GF-D8 (cell line): ENCODE results near the gene TMED8.
"Not testable (repeated sequence)": the region's sequence is repeated elsewhere in the genome, so short reads cannot be mapped to it uniquely, and the experiment has no call there.

Experiments
- DNase-seq: peaks from one replicate; lab custom pipeline; 2025; lab: John Stamatoyannopoulos, UW

The TMED8 gene

DNA sequence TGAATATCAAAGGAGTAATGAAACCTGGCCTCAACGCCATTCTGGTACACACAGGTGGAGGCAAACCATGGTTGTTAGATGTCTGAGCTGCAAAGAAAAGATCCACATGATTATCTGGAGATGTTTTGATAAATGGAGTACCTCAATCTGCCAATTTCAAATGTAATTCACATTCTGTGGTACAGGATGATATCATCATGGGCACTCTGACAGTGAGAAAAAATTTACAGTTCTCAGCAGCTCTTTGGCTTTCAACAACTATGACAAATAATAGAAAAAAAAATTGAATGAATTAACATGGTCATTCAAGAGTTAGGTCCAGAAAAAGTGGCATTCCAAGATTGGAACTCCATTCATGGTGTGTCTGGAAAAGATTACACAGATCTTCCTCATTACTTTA lies 17.3 kb downstream of the TMED8 start:
- DNase-seq, result no peak

DNA sequence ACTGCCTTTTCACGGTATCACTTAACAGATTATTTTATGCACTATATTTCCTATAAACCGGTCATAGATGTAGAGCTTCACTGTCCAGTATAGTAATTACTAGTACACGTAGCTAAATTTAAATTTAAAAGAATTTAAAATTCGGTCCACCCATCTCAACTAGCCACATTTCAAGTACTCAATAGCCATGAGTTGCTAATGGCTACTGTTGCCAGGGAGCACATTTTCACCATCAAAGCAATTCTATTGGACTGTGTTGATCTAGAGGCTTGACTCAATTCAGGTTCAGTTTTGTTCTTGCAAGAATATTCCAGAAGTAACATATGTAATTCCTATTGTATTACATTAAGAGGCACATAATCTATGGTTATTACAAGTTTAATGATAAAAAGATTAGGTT lies 20.0 kb downstream of the TMED8 start:
- DNase-seq, result no peak

DNA sequence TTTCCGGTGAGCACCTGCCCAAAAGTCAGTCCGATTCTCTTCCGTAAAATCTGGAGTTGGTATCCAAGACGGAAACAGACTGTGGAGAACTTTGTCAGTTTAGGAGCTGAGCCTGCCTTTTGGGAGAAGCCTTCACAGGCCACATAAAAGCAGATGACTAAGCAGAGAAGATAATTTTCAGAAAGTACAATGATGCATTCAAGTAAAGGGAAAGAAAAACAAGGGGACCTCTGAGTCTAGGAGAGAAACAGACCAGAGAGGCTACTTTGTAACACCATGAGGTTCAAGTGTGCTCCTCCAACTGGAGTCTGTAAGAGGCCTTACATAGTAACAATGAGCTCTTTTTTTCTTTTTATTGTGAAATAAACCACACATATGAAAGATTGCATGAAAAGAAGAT lies 21.1 kb downstream of the TMED8 start:
- DNase-seq, result no peak

DNA sequence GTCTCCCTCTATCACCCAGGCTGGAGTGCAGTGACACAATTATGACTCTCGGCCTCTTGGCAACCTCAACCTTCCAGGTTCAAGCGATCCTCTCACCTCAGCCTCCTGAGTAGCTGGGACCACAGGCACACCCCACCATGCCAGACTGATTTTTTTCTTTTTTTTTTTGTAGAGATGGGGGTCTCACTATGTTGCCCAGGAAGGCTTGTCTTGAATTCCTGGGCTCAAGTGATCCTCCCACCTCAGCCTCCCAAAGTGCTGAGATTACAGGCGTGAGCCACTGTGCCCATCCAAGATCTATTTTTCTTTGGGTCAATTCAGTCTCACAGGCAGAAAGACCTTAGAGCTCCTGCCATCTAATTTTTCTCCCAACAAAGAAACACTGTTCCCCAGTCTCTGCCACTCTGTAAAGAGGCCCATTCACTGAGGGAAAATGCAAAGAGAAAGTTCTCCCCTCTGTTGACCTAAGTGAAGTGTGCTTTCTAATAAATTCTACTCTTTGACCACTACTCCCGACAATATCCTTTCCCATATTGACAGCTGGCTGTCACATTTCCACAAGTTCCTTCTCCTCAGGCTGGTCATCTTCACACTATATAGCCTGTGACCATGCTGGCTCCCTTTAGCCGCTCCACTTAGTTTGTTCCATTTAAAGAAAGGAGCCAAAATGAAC lies 23.3 kb downstream of the TMED8 start:
- no peak for DNase-seq

DNA sequence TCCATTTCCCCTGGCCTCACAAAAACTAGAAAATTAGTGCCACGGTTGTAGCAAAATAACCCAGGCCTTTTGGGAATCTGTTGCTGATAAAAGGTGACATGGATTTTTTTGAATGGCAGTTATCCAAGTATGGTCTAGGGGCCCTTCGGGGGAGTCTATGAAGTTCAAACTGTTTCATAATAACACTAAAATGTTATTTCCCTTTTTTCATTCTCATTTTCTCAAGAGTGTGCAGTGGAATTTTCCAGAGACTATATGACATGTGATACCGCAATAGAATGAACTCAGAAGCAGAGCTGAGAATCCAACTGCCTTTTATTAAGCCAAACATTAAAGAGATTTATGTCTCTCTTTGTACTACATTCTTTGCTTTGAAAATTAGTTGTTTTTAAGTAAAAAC lies 29.1 kb downstream of the TMED8 start:
- peak; percentile 74 for DNase-seq

DNA sequence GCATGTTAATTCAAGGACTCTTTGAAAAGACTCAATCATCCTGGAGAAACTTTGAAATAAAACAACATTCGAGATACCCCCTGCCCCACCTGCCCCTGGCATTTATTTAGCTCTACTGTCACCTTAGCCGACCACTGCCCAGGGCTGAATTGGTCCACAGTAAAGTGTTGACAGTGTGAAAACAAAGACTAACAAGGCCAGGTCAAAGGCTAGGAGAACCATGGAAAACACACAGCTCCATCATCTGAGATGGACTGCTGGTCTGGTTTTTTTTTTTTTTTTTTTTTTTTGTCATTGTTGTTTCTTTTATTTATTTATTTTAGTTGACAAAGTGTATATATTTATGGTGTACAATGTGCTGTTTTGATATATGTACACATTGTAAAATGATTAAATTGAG lies 30.4 kb downstream of the TMED8 start:
- no peak for DNase-seq

DNA sequence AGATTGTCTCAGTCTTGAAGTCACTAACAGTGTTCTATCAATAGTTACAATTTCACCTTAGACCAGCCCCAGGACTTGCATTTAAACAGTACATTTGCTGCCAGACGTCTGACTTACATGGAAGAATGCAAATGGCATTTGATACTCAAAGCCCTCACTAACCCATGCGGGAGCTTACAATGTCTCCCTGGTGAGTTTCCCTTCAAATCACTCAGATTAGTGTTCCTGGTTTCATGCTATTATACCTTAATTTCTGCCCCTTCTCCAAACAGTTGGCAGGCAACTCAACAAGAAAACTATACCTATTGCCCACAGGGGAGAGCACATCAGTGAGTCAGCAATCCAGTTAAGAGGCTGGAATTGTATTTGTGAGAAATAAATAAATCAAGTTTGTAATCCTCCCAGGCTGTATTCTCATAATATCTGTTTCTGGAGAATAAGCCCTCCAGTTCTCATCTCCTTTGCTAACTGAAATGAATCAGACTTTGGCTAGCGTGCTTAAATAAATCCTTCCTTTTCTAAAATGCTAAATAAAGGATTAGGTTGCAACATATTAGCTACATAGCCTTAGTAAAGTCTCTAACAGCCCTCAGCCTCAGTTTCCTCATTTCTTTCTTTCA lies 32.4 kb downstream of the TMED8 start:
- no peak for DNase-seq

DNA sequence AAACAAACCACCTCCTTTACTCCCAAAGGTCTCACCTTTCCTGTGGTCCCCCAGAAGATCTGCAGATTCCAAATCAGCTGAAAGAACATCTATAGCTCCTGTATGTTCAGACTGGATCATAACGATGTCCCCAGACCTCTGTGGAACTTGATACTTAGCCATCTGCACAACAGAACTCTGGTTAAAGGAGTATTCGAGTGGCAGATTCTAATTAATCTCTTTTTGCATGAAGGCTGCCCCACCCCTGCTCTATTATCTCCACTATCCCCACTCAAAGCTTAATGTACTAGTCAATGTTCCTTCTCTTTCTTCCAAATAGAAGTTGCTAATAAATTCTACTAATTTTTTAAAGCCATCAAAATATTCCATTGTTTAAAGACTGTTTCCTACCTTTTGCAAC lies 33.2 kb downstream of the TMED8 start:
- DNase-seq, result no peak

DNA sequence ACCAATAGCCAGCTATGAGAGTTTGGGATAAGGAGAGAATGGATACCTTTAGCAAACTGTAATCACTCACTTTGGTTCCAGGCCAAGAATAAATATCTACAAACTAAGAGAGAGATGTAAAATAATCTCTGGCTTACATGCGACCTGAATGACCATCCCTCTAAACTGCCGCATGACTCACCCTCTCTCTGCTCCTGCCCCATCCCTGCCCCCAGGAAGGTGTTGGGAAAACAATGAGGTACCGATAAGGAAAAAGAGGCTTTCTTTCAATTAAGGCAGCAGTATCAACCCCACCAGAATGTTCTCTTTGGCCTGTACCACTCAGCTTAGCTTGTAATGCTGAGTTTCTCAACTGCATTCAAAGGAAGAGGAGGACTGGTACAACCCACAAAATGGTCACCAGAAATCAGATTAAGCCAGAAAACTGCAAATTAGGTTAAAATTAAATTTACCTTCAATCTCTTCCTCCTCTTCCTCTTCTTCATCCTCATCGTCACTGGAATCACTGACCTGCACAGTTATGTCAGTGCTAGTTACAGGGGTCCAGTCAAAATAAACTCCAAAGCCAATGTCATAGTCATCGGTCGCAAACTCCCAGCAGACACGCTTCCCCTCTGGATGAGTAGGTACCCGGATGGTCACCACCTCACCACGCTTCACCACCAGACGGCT lies 34.0 kb downstream of the TMED8 start:
- DNase-seq, result no peak

DNA sequence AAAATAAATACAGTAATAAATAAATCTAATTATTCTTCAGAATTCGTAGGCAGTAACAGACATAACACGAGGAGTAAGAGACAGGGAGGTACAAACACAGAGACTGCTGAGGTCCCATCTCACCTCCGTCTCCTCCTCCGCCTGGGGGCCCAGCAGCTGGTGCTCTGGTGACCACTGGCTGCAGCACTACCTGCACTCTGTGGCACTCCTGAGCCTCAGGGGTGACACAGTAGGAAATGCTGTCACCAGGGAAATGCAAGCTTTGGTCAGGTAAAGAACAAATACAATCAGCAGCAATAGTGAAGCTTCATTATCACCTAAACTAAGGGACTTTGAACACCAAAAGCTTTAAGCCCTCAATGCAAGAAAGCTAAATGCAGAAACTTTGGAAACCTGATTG lies 36.5 kb downstream of the TMED8 start:
- DNase-seq, result no peak

DNA sequence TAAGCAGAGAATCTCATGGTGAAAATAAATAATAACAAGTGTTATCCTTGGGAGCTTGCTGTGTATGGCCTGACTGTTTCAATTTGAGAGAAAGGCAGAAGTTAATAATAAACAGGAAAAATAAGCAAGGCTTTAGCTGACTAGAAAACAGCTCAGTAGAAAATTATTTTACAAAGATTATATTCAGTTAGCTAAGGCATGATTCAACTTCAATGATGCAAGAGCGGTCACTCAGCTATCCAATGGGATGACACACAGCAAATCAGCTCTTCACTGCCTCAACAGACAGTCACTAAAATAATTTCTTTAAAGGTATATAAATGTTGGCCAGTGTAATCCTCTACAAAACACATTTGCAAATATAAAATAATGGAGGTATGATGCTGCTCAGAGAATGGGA lies 37.5 kb downstream of the TMED8 start:
- no peak for DNase-seq

DNA sequence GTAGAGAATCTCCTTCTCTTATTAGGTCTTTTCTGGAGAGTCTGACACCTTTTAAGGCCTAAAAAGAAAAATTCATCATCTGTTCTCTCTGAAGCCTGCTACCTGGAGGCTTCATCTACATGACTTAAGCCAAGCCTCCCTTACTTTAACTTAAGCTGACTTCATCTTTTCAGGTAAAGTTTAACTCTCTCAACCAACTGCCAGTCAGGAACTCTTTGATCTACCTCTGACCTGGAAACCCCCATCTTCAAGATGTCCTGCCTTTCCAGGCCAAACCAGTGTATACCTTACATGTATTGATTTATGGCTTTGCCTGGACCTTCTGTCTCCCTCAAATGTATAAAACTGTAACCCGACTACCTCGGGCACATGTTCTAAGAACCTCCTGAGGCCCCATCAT lies 38.6 kb downstream of the TMED8 start:
- DNase-seq, result no peak

DNA sequence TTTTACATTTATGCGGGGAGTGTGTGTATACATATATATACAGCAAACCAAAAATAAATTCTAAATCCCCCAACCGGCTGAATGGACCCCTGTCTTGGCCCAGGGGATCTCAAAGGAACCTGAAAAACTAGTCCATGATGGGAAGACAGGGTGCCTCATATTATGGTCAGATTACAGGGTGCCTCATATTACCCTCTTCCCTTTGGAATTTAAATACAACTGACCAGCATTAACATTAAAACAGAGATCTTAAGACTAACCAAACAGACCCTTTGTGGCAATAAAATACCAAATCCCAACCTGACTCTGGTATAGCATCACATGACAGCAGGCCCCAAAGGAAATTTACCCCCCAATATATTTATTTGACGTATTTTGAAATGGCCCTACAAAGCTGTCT lies 39.0 kb downstream of the TMED8 start:
- DNase-seq, result no peak

DNA sequence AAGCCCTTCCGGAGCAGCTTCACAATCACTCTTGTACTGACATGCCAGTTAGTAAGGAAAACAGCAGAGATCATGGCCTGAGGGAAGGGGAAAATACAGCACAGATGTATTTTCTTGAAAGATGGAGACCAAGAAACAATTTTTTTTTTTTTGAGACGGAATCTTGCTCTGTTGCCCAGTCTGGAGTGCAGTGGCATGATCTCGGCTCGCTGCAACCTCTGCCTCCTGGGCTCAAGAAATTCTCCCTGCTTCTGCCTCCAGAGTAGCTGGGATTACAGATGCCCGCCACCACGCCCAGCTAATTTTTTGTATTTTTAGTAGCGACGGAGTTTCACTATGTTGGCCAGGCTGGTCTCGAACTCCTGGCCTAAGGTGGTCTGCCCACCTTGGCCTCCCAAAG lies 39.6 kb downstream of the TMED8 start:
- not testable (repeated sequence) for DNase-seq

DNA sequence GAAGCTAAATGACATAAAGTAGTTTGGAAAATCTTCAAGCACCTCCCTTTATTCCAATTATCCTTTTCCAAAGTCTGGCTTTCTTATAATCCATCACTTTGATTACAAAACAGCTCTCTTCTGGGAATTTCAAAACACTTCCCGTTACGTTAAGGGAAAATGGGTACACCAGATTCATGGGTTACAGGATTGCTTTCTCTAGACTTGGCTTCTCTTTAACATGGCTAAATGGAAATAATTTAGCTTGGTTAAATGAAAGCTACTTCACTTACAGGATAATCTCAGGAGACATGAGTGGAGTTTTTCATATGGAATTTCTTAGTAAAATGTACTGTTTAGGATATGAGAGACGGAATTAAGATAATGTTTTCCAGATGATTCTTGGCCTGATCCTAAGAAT lies 41.3 kb downstream of the TMED8 start:
- DNase-seq, result no peak

DNA sequence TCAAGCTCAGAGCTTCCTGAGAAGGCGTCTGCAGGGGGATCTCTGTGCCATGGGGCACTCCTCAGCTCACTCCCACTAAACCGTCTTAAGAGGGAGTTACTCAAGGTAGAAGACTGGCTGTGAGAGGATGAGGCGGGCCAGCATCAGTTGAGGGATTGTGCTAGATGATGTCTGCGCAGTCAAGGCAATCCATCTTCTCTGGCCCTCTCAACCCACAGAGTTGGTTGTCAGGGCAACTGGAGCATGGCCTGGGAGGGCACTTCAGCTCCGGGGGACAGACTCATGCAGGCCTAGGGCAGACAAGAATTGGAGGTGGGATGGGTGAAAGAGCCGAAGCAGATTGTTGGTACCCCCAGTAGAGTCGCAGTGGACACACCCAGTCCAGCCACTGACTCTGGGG lies 47.0 kb downstream of the TMED8 start:
- no peak for DNase-seq

DNA sequence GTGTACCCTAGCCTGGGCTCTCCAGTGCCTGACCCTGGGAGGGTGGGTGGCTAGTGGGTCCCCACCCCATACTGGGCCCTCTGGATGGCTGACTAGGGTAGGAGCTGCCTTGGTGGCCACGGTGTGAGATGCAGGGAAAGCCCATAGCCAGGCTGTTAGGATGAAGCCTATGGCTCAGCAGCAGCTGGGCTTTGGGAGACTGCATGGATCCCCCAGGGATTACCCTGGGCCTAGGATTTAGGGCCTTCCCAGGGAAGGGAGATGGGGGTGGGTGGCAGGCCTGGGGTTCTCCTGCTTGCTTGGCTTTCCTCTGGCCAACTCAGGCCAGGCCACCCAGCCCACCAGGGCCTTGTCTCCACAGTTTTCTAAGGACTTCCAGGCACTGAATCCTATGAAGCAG lies 49.8 kb downstream of the TMED8 start:
- no peak for DNase-seq

DNA sequence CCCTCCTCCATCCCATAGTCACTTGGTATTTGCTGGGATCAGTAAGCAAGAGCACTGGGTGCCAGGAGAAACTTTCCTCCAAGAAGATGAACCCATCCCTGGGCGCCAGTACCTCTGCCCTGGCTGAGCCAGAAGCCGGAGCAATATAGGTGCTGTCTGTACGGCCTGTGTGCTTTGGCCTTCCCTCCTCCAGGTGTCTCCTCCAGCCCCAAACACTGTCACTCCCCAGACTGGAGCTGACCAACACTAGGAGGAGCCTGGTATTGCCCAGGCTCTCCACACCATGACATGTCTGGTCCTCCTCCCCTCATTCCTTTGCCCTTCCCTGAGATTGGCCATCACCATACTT lies 51.2 kb downstream of the TMED8 start:
- no peak for DNase-seq

DNA sequence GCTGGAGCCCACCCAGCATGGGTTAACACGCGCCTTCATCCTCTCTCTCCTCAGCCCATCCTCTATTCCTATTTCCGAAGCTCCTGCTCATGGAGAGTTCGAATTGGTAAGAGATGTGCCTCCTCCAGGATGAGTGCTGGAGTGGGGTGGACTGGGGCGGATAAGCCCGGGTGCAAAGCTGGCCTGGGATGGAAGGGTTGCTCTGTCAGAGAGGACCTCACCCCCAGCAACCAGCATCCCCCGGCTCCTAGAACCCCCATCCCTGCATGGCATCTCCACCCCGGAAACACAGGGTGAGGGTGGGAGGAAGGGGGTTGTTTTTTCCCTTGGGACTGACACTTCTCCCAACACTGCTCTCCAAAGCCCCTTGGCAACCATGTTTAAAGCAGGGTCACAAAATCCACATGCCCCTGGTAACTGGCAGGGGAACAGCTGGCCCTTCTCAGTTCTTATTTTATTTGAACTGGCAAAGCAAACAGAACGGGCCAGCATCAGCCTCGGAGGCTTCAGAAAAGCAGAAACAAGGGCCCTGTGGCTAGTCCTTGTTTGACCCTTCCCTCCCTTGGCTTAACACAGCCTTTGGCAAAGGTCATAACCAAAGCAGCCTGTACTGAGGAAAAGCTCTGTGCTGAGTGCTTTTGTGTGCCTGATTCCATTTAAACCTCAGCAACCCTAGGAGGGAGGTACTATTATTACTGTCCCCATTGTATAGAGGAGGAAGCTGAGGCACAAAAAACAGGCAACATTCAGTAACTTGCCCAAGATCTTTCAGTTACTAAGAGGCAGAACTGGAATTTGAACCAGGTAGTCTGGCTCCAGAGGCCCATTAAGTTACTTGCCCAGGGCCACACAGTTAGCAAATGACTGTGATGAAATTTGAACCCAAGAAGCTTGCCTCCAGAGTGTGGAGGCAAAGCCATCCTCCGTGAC lies 51.8 kb downstream of the TMED8 start:
- no peak for DNase-seq

DNA sequence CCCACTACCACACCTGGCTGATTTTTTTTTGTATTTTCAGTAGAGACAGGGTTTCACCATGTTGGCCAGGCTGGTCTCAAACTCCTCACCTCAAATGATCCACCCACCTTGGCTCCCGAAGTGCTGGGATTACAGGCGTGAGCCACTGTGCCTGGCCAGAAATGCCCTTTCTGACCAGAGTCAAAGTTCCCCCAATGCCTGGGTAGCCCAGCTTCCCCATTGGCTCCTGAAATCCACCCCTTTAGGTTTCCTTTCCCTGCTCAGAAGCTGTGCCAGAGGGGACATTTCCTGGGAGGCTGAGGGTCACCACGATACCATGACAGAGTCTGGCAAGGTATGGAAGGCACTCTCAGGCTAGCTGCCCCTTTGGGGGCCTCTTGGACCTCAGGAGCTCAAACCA lies 52.6 kb downstream of the TMED8 start:
- DNase-seq, result no peak

DNA sequence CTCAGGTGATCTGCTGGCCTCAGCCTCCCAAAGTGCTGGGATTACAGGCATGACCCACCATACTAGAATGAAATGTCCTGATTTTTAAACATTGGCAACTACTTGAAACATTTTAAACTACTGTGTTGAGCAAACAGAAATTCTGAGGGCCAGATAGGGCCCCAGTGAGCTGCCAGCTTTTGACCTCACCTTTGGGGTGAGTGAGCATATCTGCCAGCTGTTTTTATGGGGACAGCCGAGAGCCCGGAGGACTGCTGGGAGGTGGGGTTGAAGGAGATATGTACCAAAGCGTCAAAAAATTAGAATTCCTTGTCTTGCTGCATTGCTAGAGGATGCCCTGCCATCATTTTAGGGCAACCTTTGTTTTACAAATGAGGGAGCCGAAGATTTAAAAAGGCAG lies 53.3 kb downstream of the TMED8 start:
- DNase-seq, result no peak

DNA sequence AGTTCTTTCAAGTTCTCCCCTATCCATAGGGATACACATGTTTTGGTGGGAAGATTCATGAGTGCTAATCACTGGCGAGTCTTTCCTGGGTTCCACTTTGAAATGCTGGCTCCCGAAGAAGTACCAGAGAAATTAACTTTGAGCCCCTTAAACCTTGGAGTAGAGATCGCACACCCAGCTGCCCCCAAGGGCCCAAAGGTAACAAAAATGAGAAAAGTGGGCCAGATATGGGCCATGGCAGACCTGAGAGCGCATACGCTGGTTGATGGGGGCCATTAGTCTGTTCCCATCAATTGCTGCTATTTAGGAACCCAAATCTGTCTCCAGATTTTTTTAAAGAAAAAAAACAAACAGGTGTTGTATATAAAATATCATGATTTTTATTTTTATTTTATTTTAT lies 53.9 kb downstream of the TMED8 start:
- no peak for DNase-seq
